Stimulated activated CD4-positive, alpha-beta T cell treated with anti-CD3 and anti-CD28 coated beads, Interleukin-1b, Interleukin-23, amount 100 ng/mL, for 1 hour (primary cell): ENCODE data around the gene ACBD4.
A peak's percentile ranks its signal among the peaks of the same experiment; 100 is the strongest.

Source experiments
- DNase-seq, 2 donors: peaks; one replicate each; pipeline ENCODE4 v3.0.0-alpha.2; 2020; ENCODE audit warnings: low read depth in 2 of 2

ACBD4 gene

GRCh38 chr17:45135192-45135977 lies at the start of gene ACBD4:
Gene ACBD4 (plus strand): TSS chr17:45135687. CDS start chr17:45136145, 458 bp downstream.
- DNase-seq = peak; percentile 95 to 97

GRCh38 chr17:45086391-45086790 lies 49.1 kb upstream of the ACBD4 start:
- no peak for DNase-seq

GRCh38 chr17:45086865-45087503 lies 48.5 kb upstream of the ACBD4 start:
- DNase-seq = no peak

- DNase-seq = no peak
Observed at GRCh38 chr17:45087504-45087975, 47.9 kb upstream of the ACBD4 start.

GRCh38 chr17:45087978-45088377 lies 47.5 kb upstream of the ACBD4 start:
- DNase-seq = no peak

- no peak for DNase-seq
Observed at GRCh38 chr17:45088741-45089140, 46.7 kb upstream of the ACBD4 start.

GRCh38 chr17:45090711-45091110 lies 44.8 kb upstream of the ACBD4 start:
- no peak for DNase-seq

GRCh38 chr17:45091778-45092425 lies 43.6 kb upstream of the ACBD4 start:
- DNase-seq = no peak

- no peak for DNase-seq
Observed at GRCh38 chr17:45092911-45093430, 42.5 kb upstream of the ACBD4 start.

- no peak for DNase-seq
Observed at GRCh38 chr17:45093444-45094110, 41.9 kb upstream of the ACBD4 start.

GRCh38 chr17:45096141-45096540 lies 39.3 kb upstream of the ACBD4 start:
- no peak for DNase-seq

GRCh38 chr17:45096926-45097325 lies 38.6 kb upstream of the ACBD4 start:
- DNase-seq = no peak

GRCh38 chr17:45098081-45098868 lies 37.2 kb upstream of the ACBD4 start:
- DNase-seq = no peak

- DNase-seq = peak; percentile 27 to 55
Observed at GRCh38 chr17:45098869-45099616, 36.4 kb upstream of the ACBD4 start.

- DNase-seq = no peak
Observed at GRCh38 chr17:45101546-45101882, 34.0 kb upstream of the ACBD4 start.

- no peak for DNase-seq
Observed at GRCh38 chr17:45101883-45102811, 33.3 kb upstream of the ACBD4 start.

GRCh38 chr17:45102856-45103255 lies 32.6 kb upstream of the ACBD4 start:
- no peak for DNase-seq

- no peak for DNase-seq
Observed at GRCh38 chr17:45103269-45103795, 32.2 kb upstream of the ACBD4 start.

GRCh38 chr17:45104029-45104428 lies 31.5 kb upstream of the ACBD4 start:
- no peak for DNase-seq
